ENCODE results near the gene TRIP10. TPM values are rescaled to one million over a fixed set of nuclear protein-coding genes. Genes with fewer than 3 reads are reported as not detected.

TRIP10 gene
- total RNA-seq, 2 donors from 2014 or later, result 23.1 to 31.9 TPM

DNA sequence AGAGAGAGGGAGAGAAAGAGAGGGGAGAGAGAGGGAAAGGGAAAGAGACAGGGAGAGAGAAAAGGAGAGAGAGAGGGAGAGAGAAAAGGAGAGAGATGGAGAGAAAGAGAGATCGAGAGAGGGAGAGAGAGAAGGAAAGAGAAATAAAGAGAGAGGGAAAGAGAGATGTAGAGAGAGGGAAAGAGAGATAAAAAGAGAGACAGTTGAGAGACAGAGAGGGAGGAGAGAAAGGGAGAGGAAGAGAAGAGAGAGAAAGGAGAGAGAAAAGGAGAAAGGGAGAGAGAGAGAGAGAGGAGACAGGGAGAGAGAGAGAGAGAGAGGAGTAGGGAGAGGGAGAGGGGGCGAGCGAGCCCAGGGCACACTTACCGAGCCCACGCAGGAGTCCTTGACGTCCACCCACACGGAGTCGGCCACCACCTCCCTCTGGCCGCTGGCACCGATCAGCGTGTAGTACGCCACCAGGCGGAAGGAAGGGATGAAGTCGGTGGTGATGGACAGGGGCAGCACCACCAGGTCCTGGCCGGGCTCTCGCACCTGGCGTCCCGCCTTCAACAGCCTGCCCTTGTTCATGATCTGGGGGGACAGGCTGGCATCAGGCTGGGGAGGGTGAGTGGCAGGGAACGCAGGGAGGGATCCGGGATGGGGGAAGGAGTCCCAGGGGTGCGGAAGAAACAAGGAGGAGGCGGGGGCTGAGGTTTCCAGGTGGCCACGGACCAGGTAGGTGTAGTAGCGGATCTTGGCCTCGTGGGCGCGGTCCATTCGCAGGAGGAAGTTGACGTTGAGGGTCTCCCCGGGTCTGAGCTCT, 29.0 kb upstream of the TRIP10 start:
- no peaks in the 10 kb centered on the region for H3K9me3 ChIP-seq
- DNase-seq (no peak), ATAC-seq (no peak)
- peaks cover 9 to 13% of the 10 kb centered on the region in 2 donors for H3K36me3 ChIP-seq (replicated peaks in 1 of 2; ENCODE audit: insufficient read depth in 1 of 2, low read depth in 2 of 2)
- no peak overlapping the region for H3K27ac ChIP-seq
- no peak for TF ChIP-seq POLR2A (IDR thresholded peaks at IDR 0.05)
- TF ChIP-seq, protein P1, sequence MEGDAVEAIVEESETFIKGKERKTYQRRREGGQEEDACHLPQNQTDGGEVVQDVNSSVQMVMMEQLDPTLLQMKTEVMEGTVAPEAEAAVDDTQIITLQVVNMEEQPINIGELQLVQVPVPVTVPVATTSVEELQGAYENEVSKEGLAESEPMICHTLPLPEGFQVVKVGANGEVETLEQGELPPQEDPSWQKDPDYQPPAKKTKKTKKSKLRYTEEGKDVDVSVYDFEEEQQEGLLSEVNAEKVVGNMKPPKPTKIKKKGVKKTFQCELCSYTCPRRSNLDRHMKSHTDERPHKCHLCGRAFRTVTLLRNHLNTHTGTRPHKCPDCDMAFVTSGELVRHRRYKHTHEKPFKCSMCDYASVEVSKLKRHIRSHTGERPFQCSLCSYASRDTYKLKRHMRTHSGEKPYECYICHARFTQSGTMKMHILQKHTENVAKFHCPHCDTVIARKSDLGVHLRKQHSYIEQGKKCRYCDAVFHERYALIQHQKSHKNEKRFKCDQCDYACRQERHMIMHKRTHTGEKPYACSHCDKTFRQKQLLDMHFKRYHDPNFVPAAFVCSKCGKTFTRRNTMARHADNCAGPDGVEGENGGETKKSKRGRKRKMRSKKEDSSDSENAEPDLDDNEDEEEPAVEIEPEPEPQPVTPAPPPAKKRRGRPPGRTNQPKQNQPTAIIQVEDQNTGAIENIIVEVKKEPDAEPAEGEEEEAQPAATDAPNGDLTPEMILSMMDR (IDR thresholded peaks at IDR 0.05), result no peak
- H3K4me3 ChIP-seq, result no peak overlapping the region
- H3K27me3 ChIP-seq, result no peaks in the 10 kb centered on the region
- intact Hi-C loops (cut with DNase I), result no loop called here
- WGBS, 2 donors, result 38 to 41% methylated on average over 30 of the region's 30 CpGs
- peaks cover 5% of the 10 kb centered on the region for H3K4me1 ChIP-seq

DNA sequence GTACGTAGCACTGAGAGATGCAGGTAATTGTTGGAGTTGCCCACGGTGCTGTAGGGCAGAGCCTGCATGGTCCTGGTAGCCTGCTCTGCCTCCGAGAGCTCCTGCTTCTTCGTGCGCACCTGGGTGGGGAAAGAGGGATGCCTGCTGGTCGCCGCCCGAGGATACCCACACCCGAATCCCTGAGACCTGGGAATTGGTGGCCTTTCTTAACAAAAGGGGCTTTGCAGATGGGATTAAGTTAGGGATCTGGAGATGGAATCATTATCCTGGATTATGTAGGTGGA, 28.5 kb upstream of the TRIP10 start:
- Histone ChIP-seq H3K4me1 (peaks cover 5% of the 10 kb centered on the region), H3K27me3 (no peaks in the 10 kb centered on the region), H3K9me3 (no peaks in the 10 kb centered on the region), H3K4me3 (no peak overlapping the region), H3K27ac (no peak overlapping the region), H3K36me3 (replicated peaks in 1 of 2; ENCODE audit: insufficient read depth in 1 of 2, low read depth in 2 of 2) (peaks cover 9 to 12% of the 10 kb centered on the region in 2 donors)
- intact Hi-C loops (cut with DNase I), result no loop called here
- 68 to 73% methylated on average over 9 of the region's 9 CpGs for WGBS, 2 donors
- ATAC-seq, result no peak
- DNase-seq, result no peak
- no peak for TF ChIP-seq POLR2A (IDR thresholded peaks at IDR 0.05)
- TF ChIP-seq, protein P1 (IDR thresholded peaks at IDR 0.05), result no peak

DNA sequence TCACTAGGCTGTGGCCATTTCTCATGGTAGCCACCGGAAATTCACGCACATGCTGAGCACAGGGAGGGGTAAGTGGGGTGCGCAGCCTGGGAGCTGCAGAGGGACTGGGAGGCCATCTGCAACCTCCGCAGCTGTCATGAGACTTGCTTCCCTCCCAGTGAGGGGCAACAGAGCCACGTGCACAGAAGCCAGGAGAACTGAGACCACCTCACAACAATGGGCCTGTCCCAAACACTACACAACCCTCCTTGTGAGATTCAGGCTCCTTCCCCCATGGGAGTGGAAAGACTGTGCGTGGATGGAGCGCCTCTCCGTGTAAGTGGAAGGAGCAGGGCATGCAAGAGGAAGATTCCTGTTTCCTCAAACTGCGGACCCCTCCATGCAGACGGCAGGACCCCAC, 27.9 kb upstream of the TRIP10 start:
- peaks cover 5% of the 10 kb centered on the region for H3K4me1 ChIP-seq
- no peak for TF ChIP-seq POLR2A (IDR thresholded peaks at IDR 0.05)
- TF ChIP-seq, protein P1 (IDR thresholded peaks at IDR 0.05), result no peak
- H3K27me3 ChIP-seq, result no peaks in the 10 kb centered on the region
- H3K9me3 ChIP-seq, result no peaks in the 10 kb centered on the region
- no peak overlapping the region for H3K4me3 ChIP-seq
- DNase-seq, result no peak
- no peak for ATAC-seq
- WGBS, 2 donors, result 70 to 87% methylated on average over 6 to 10 of the region's 10 CpGs
- no peak overlapping the region for H3K27ac ChIP-seq
- H3K36me3 ChIP-seq (replicated peaks in 1 of 2; ENCODE audit: insufficient read depth in 1 of 2, low read depth in 2 of 2), result peaks cover 9 to 10% of the 10 kb centered on the region in 2 donors
- intact Hi-C loops (cut with DNase I), result no loop called here

DNA sequence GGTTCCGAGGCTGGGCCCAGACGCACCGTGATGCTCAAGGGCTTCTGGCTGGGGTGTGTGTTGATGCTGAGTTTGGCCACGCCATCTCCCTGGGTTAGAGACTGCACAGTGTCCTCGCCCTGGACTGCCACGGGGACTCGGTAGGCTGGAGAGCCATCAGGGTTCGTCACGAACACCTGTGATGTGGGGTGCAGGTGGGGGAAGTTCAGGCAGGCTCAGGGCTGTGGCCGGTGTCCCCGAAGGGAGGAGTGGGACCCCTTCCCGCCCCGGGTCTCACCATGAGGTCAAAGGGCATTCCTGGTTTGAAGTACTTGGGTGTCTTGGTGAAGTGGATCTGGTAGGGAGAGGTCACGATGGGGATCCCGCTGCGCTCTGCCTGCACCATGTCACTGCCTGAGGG, 27.2 kb upstream of the TRIP10 start:
- WGBS, 2 donors, result 89% methylated on average over 9 to 16 of the region's 16 CpGs
- intact Hi-C loops (cut with DNase I), result no loop called here
- H3K36me3 ChIP-seq (replicated peaks in 1 of 2; ENCODE audit: insufficient read depth in 1 of 2, low read depth in 2 of 2), result peaks cover 8 to 9% of the 10 kb centered on the region in 2 donors
- no peak for DNase-seq
- H3K27me3 ChIP-seq, result no peaks in the 10 kb centered on the region
- no peak for TF ChIP-seq POLR2A (IDR thresholded peaks at IDR 0.05)
- TF ChIP-seq, protein P1 (IDR thresholded peaks at IDR 0.05), result no peak
- H3K4me3 ChIP-seq, result no peak overlapping the region
- H3K9me3 ChIP-seq, result no peaks in the 10 kb centered on the region
- H3K27ac ChIP-seq, result no peak overlapping the region
- ATAC-seq, result no peak
- H3K4me1 ChIP-seq, result peaks cover 5% of the 10 kb centered on the region
